Endothelial cell of umbilical vein (primary cell): Measurements from ENCODE around the gene PPM1H. TPM values are rescaled to one million over a fixed set of nuclear protein-coding genes. Genes with fewer than 3 reads are reported as not detected.
A peak's percentile ranks its signal among the peaks of the same experiment; 100 is the strongest.

ENCODE experiments used
- BruUV-seq: library from RNA; stranded (reverse); fragments of 400-500 nt; replicated peaks from 2 replicates; lab custom pipeline; 2021; lab: Mats Ljungman, UMichigan
- CTCF ChIA-PET: fragments of 300-600, 350-600 bp; sonication (Branson Sonifier 250); formaldehyde crosslinking; loops from one replicate; lab custom pipeline; 2021; ENCODE audit warnings: antibody characterized with exemption, inconsistent platforms; lab: Charles Lee
- POLR2A ChIA-PET: fragments of 300-600, 350-600 bp; sonication (Branson Sonifier 250); formaldehyde crosslinking; loops from one replicate; lab custom pipeline; 2021; ENCODE audit warnings: antibody characterized with exemption, inconsistent platforms; lab: Charles Lee
- DNase-seq: peaks from one replicate; pipeline ENCODE4 v3.0.0-alpha.2; 2011; ENCODE audit warnings: low read depth, low spot score
- FAIRE-seq: peaks from 2 replicates; lab custom pipeline; 2011; peaks lifted over from hg19 to GRCh38; lab: Jason Lieb, UNC
- H2AFZ ChIP-seq: 2 replicates; pipeline ENCODE4 v1.6.0; 2012; ENCODE audit warnings: low read depth, low read length, control low read depth, inconsistent platforms
- H3K27ac ChIP-seq: 2 replicates; pipeline ENCODE4 v1.5.1; 2011; ENCODE audit warnings: low read depth, mild to moderate bottlenecking, control low read depth, low read length, moderate library complexity; ENCODE audit not compliant: insufficient read depth
- H3K27me3 ChIP-seq, 2 experiments: 2 replicates each; pipeline versions ENCODE4 v1.6.0 to v1.6.1; 2011; ENCODE audit warnings: low read length in 2 of 2, mixed read lengths in 1 of 2; ENCODE audit not compliant: control insufficient read depth in 2 of 2, insufficient read depth in 2 of 2
- H3K36me3 ChIP-seq, 2 experiments: 2 replicates in 1 of 2; 3 replicates in 1 of 2; pipeline ENCODE4 v1.5.1; 2011; ENCODE audit warnings: low read length in 2 of 2, mild to moderate bottlenecking in 1 of 2, moderate library complexity in 1 of 2; ENCODE audit not compliant: control insufficient read depth in 2 of 2, insufficient read depth in 2 of 2; ENCODE audit errors: extremely low read depth in 1 of 2
- H3K4me1 ChIP-seq: 3 replicates; pipeline ENCODE4 v1.5.1; 2011; ENCODE audit warnings: mild to moderate bottlenecking, low read length; ENCODE audit not compliant: control insufficient read depth, insufficient read depth; ENCODE audit errors: extremely low read depth
- H3K4me2 ChIP-seq: 2 replicates; pipeline ENCODE4 v1.6.1; 2011; ENCODE audit warnings: low read length, control low read depth, mixed read lengths; ENCODE audit not compliant: insufficient read depth
- H3K4me3 ChIP-seq, 3 experiments: fragments of 200-600 bp in 1 of 3; sonication (generic), shearing (Covaris generic) in 1 of 3; replicated peaks in 1 of 3; 2 replicates each; pipeline ENCODE4 v1.5.1; 2011 to 2016; ENCODE audit warnings: control low read depth in 3 of 3, low read length in 3 of 3, mild to moderate bottlenecking in 2 of 3, inconsistent platforms in 1 of 3, low read depth in 1 of 3, moderate library complexity in 1 of 3; ENCODE audit not compliant: insufficient read depth in 1 of 3
- H3K79me2 ChIP-seq: 2 replicates; pipeline ENCODE4 v1.6.0; 2012; ENCODE audit warnings: low read length, inconsistent platforms; ENCODE audit not compliant: control insufficient read depth, insufficient read depth
- H3K9ac ChIP-seq: replicated peaks from 2 replicates; pipeline ENCODE3; 2011; ENCODE audit warnings: low read length, control low read depth; ENCODE audit not compliant: insufficient read depth; ENCODE audit errors: extremely low read depth
- H3K9me1 ChIP-seq: replicated peaks from 3 replicates; pipeline ENCODE4 v1.6.0; 2011; ENCODE audit warnings: mild to moderate bottlenecking, low read length; ENCODE audit not compliant: control insufficient read depth, insufficient read depth; ENCODE audit errors: extremely low read depth
- H3K9me3 ChIP-seq: replicated peaks from 2 replicates; pipeline ENCODE4 v1.5.1; 2012; ENCODE audit warnings: low read length, inconsistent platforms; ENCODE audit not compliant: control insufficient read depth, insufficient read depth
- H4K20me1 ChIP-seq: replicated peaks from 2 replicates; pipeline ENCODE3; 2011; ENCODE audit warnings: mild to moderate bottlenecking, low read length; ENCODE audit not compliant: control insufficient read depth, insufficient read depth; ENCODE audit errors: extremely low read depth
- EZH2 ChIP-seq: IDR thresholded peaks from 2 replicates; pipeline ENCODE4 v1.6.1; 2012; ENCODE audit warnings: borderline replicate concordance, low read depth, mild to moderate bottlenecking, moderate library complexity, low read length, inconsistent platforms; ENCODE audit not compliant: severe bottlenecking
- GATA2 ChIP-seq: IDR thresholded peaks from 2 replicates; pipeline ENCODE4 v1.7.0; 2011; ENCODE audit warnings: low read depth, mild to moderate bottlenecking, moderate library complexity, mixed read lengths, low read length; ENCODE audit not compliant: insufficient read length, insufficient read depth
- JUN ChIP-seq: IDR thresholded peaks from 2 replicates; pipeline ENCODE4 v1.6.1; 2011; ENCODE audit warnings: borderline replicate concordance, low read depth; ENCODE audit not compliant: insufficient read length, insufficient read depth
- MAX ChIP-seq: IDR thresholded peaks from 2 replicates; pipeline ENCODE4 v1.6.1; 2011; ENCODE audit not compliant: insufficient read depth, insufficient read length
- MYC ChIP-seq: IDR thresholded peaks from one replicate; pipeline ENCODE4 v1.6.1; 2011; ENCODE audit warnings: mild to moderate bottlenecking, low read depth, low read length
- POLR2A ChIP-seq: IDR thresholded peaks from 2 replicates; pipeline ENCODE4 v1.6.1; 2012; ENCODE audit warnings: low read depth, mild to moderate bottlenecking, control low read depth, low read length
- POLR2AphosphoS5 ChIP-seq: IDR thresholded peaks from 2 replicates; pipeline ENCODE4 v1.6.1; 2012; ENCODE audit warnings: low read depth, mild to moderate bottlenecking, control low read depth, low read length, moderate library complexity; ENCODE audit not compliant: insufficient read depth
- dilution Hi-C: fragments of 300-500 bp; cut with MboI; formaldehyde crosslinking; loops from one replicate; pipeline ENCODE4 v1.15.0; 2019; ENCODE audit warnings: low sequenced_read_pairs; ENCODE audit not compliant: extremely low pct_ligation_motif_present
- intact Hi-C: fragments of 100-400 bp; cut with micrococcal nuclease; formaldehyde crosslinking; loops from one replicate; pipeline ENCODE4 v1.10.0; 2022
- polyA plus RNA-seq, 4 experiments: library from polyadenylated mRNA; depleted of rRNA in 3 of 4; stranded (reverse) in 3 of 4; unstranded in 1 of 4; fragments of >200 nt; gene quantifications; 2 replicates each; pipeline versions ENCODE4 v1.2.1 to v1.2.3, GENCODE V29; 2011 to 2012; ENCODE audit warnings: missing spikeins in 1 of 4
- total RNA-seq: library from RNA; stranded (reverse); gene quantifications from 2 replicates; pipeline ENCODE4 v1.2.3, GENCODE V29; 2021

Gene PPM1H
- total and polyA plus RNA-seq, 2 donors (not counting 3 experiments of a cell fraction or from before 2014, with no cell fraction given) = 1.0 to 7.2 TPM

- Histone ChIP-seq H3K27ac (peak overlapping the region; percentile 97), H4K20me1 (peaks cover 3% of the 10 kb centered on the region), H3K9me3 (no peaks in the 10 kb centered on the region), H3K4me3 (peak overlapping the region; percentile 92 to 99 (median 99)), H3K79me2 (peaks cover 49% of the 10 kb centered on the region), H3K36me3 (no peaks in the 10 kb centered on the region), H2AFZ (peak overlapping the region; percentile 17), H3K9me1 (no peaks in the 10 kb centered on the region), H3K4me2 (peak overlapping the region; percentile 69), H3K27me3 (no peaks in the 10 kb centered on the region), H3K4me1 (peaks cover 22% of the 10 kb centered on the region), H3K9ac (peak overlapping the region; percentile 99)
- FAIRE-seq = peak; percentile 72
- TSS peak; percentile 52 for BruUV-seq
- intact Hi-C loops = loop anchor here (1.0 to 10.0 kb wide), 9 partner anchors 29 to 462 kb away; partner anchors contain the start of genes MON2 and USP15
- CTCF ChIA-PET = interaction anchor here (0.5 to 3.3 kb wide), 16 partner anchors 10 to 194 kb away, joined by 3 to 79 read pairs (median 4); no protein-coding TSS in a partner anchor
- peak; percentile 91 for DNase-seq
- POLR2A ChIA-PET = interaction anchor here (0.6 to 2.1 kb wide), 9 partner anchors 9 to 192 kb away, joined by 3 to 20 read pairs (median 4); no protein-coding TSS in a partner anchor
- dilution Hi-C loops = loop anchor here (25.0 kb wide), 1 partner anchor 185 kb away; no protein-coding TSS in a partner anchor
- peak; percentile 88 for TF ChIP-seq MYC
- no peak for TF ChIP-seq GATA2
- no peak for TF ChIP-seq JUN
- no peak for TF ChIP-seq EZH2
- TF ChIP-seq MAX = peak; percentile 74
- peak; percentile 85 for TF ChIP-seq POLR2AphosphoS5
- TF ChIP-seq POLR2A = peak; percentile 92
Observed at GRCh38 chr12:62602255-62603060, 332.5 kb downstream of the PPM1H start.
